Body of pancreas (tissue), 4 donors: ENCODE data around the gene NFKBIA. TPM values are rescaled to one million over a fixed set of nuclear protein-coding genes. Genes with fewer than 3 reads are reported as not detected.
A peak's percentile ranks its signal among the peaks of the same experiment; 100 is the strongest.
"Not testable (repeated sequence)": the region's sequence is repeated elsewhere in the genome, so short reads cannot be mapped to it uniquely, and the experiment has no call there.

Experiments used
- ATAC-seq: fragments of 150-250 bp; one replicate; pipeline ENCODE4 v1.9.1; 2016
- DNase-seq, 4 donors: peaks; one replicate each; pipeline ENCODE4 v3.0.0-alpha.2; 2019
- H3K27ac ChIP-seq, 4 donors: fragments of 200-600 bp; sonication (generic); 1 replicate in 3 of 4; 2 replicates in 1 of 4; pipeline versions ENCODE4 v1.5.1 to v1.6.1; 2016 to 2019; ENCODE audit warnings: mild to moderate bottlenecking in 1 of 4, mixed read lengths in 1 of 4, moderate library complexity in 1 of 4
- H3K27me3 ChIP-seq, 2 donors: fragments of 200-600 bp; sonication (generic); one replicate each; pipeline ENCODE4 v1.6.0; 2016; ENCODE audit warnings: mild to moderate bottlenecking in 1 of 2
- H3K36me3 ChIP-seq, 2 donors: fragments of 200-600 bp; sonication (generic); replicated peaks in 1 of 2; 2 replicates each; pipeline ENCODE4 v1.5.1; 2016; ENCODE audit warnings: low read depth in 2 of 2; ENCODE audit not compliant: insufficient read depth in 1 of 2
- H3K4me1 ChIP-seq: fragments of 200-600 bp; sonication (generic); one replicate; pipeline ENCODE4 v1.6.0; 2016
- H3K4me3 ChIP-seq, 2 donors: fragments of 200-600 bp; sonication (generic); 1 replicate in 1 of 2; 2 replicates in 1 of 2; pipeline ENCODE4 v1.5.1; 2016 to 2019
- H3K9me3 ChIP-seq, 3 donors: fragments of 200-600 bp; sonication (generic); 1 replicate in 2 of 3; 2 replicates in 1 of 3; pipeline ENCODE4 v1.5.1; 2016
- CTCF ChIP-seq, 7 experiments: fragments of 450-650 bp in 4 of 7; fragments of 200-600 bp in 3 of 7; sonication (generic) in 3 of 7; IDR thresholded peaks; one replicate each; pipeline ENCODE4 v1.5.1; 2016 to 2019; ENCODE audit warnings: antibody characterized with exemption in 7 of 7
- POLR2A ChIP-seq, 3 donors: fragments of 450-650 bp; IDR thresholded peaks; one replicate each; pipeline ENCODE4 v1.6.1; 2016; ENCODE audit warnings: antibody characterized with exemption in 3 of 3, mild to moderate bottlenecking in 2 of 3
- WGBS, 2 donors: methylation state at CpG; one replicate each; pipeline ENCODE4 v1.1.5; 2017; 5-methylcytosine and 5-hydroxymethylcytosine counted together
- intact Hi-C: fragments of 100-400 bp; cut with DNase I; formaldehyde crosslinking; loops from one replicate; pipeline ENCODE4 v1.15.1; 2023
- total RNA-seq, 2 donors: library from RNA; depleted of rRNA; stranded (reverse); fragments of >200 nt; gene quantifications; one replicate each; pipeline ENCODE4 v1.1.0, GENCODE V29; 2016

Gene NFKBIA
- total RNA-seq, 2 donors from 2014 or later: 330 to 345 TPM

GRCh38 chr14:35378425-35379233 is 25.9 kb downstream of the NFKBIA start:
- Histone ChIP-seq H3K27ac (no peak overlapping the region), H3K9me3 (no peaks in the 10 kb centered on the region), H3K4me1 (no peaks in the 10 kb centered on the region), H3K27me3 (no peaks in the 10 kb centered on the region), H3K4me3 (no peak overlapping the region), H3K36me3 (no peaks in the 10 kb centered on the region)
- ATAC-seq (no peak), DNase-seq (no peak)
- intact Hi-C loops: no loop called here
- 89 to 90% methylated on average over 9 of the region's 9 CpGs for WGBS, 2 donors
- TF ChIP-seq POLR2A (IDR thresholded peaks at IDR 0.05) (no peak), CTCF (IDR thresholded peaks at IDR 0.05) (no peak)

DNA sequence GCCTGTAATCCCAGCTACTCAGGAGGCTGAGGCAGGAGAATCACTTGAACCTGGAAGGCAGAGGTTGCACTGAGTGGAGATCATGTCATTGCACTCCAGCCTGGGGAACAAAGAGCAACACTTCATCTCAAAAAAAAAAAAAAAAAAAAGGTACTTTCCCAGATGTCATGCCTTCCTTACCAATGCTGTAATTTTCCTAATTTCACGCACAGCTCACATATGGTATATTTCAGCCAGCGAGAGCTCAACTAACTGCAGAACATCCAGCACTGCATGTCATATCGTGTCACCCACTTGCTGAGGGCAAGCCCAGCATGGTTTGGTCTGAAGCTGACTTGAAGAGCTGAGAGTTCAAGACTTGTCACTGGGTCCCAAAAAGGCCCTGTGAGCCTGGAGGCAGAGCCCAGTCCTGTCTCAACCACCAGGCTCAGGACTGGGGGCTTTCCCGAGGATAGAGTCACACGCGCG is 29.0 kb downstream of the NFKBIA start:
- H3K4me3 ChIP-seq: no peak overlapping the region
- TF ChIP-seq POLR2A (IDR thresholded peaks at IDR 0.05) (no peak), CTCF (IDR thresholded peaks at IDR 0.05) (no peak)
- H3K9me3 ChIP-seq: no peaks in the 10 kb centered on the region
- H3K4me1 ChIP-seq: no peaks in the 10 kb centered on the region
- no peak for DNase-seq
- intact Hi-C loops: no loop called here
- H3K36me3 ChIP-seq: no peaks in the 10 kb centered on the region
- WGBS, 2 donors: 81 to 97% methylated on average over 7 of the region's 7 CpGs
- no peak for ATAC-seq
- H3K27me3 ChIP-seq: no peaks in the 10 kb centered on the region
- H3K27ac ChIP-seq: no peak overlapping the region

DNA sequence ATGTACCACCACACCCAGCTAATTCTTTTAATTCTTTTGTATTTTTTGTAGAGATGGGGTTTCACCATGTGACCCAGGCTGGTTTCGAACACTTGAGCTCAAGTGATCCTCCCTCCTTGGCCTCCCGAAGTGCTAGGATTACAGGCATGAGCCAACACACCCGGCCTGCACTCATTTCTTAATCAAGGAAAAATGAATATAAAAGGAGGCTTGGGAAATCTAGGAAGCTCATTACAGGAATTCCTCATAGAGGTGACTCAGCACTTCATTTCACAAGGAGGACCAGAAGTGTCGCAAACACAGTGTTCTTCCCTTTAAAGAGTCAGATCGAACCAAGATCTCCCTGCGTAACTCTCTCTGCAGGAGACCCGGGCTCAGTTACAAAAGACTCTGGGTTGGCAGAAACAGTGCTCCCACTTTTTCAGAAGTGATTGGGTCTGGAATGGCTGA is 30.3 kb downstream of the NFKBIA start:
- peak in 2 of 4 donors; percentile 37 to 69 for DNase-seq
- Histone ChIP-seq H3K4me3 (no peak overlapping the region), H3K9me3 (no peaks in the 10 kb centered on the region), H3K36me3 (no peaks in the 10 kb centered on the region), H3K4me1 (no peaks in the 10 kb centered on the region), H3K27me3 (no peaks in the 10 kb centered on the region), H3K27ac (no peak overlapping the region)
- no peak for TF ChIP-seq POLR2A (IDR thresholded peaks at IDR 0.05)
- TF ChIP-seq CTCF (IDR thresholded peaks at IDR 0.05): no peak
- peak; percentile 64 for ATAC-seq
- intact Hi-C loops: no loop called here
- 60 to 82% methylated on average over 7 of the region's 7 CpGs for WGBS, 2 donors

GRCh38 chr14:35373208-35373607 is 31.3 kb downstream of the NFKBIA start:
- WGBS, 2 donors: 83 to 86% methylated on average over 11 of the region's 11 CpGs
- H3K27ac ChIP-seq, H3K9me3 ChIP-seq, intact Hi-C loops, ATAC-seq, H3K4me1 ChIP-seq, DNase-seq, H3K4me3 ChIP-seq, H3K36me3 ChIP-seq, H3K27me3 ChIP-seq: not testable (repeated sequence)

DNA sequence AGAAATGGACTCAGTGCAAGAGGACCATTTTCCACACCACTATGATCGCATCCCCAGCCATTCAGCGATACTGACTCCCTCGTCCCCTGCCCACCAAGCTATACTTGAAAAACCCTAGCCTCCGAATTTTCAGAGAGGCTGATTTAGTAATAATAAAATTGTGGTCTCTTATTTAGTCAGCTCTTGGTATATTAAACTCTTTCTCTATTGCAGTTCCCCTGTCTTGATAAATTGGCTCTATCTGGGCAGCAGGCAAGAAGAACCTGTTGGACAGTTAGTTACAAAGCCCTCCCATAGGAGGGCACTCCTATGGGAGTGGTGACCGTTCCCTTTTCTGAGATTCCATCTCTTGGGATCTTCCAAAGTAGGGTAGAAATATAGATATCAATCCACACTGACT is 33.6 kb downstream of the NFKBIA start:
- WGBS, 2 donors: 74 to 78% methylated on average over 5 of the region's 5 CpGs
- TF ChIP-seq POLR2A (IDR thresholded peaks at IDR 0.05) (no peak), CTCF (IDR thresholded peaks at IDR 0.05) (no peak)
- no peaks in the 10 kb centered on the region for H3K36me3 ChIP-seq
- H3K27me3 ChIP-seq: no peaks in the 10 kb centered on the region
- H3K27ac ChIP-seq: no peak overlapping the region
- H3K4me3 ChIP-seq: no peak overlapping the region
- intact Hi-C loops: no loop called here
- peaks cover 11% of the 10 kb centered on the region for H3K4me1 ChIP-seq
- no peak for DNase-seq
- no peaks in the 10 kb centered on the region for H3K9me3 ChIP-seq
- no peak for ATAC-seq
